ENCODE data around the gene CCNJL.

The CCNJL gene

GRCh38 chr5:160330212-160330611 lies 17.8 kb upstream of the CCNJL start:
- no peak for DNase-seq

DNA sequence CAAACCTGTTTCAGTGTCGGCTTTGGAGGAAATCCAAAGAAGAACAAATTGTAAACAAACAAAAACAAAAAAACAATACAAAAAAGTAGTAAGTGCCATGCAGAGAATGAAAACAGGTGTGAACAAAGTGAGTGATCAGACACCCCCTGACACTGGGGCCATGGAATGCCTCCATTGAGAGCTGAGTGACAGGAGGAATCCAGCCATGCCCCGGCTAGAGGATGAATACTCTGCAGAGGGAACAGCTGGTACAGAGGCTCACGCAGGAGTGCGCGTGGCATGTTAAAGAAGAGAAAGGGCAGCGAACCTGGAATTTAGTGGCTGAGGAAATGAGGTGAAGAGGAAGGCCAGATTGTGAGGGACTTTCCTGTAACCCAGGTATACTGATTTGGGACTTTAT lies 15.5 kb upstream of the CCNJL start:
- DNase-seq, result no peak

- DNase-seq, result no peak
These were observed 14.6 kb upstream of the CCNJL start for GRCh38 chr5:160326981-160327380.

- DNase-seq, result no peak
These were observed 13.4 kb upstream of the CCNJL start for GRCh38 chr5:160325716-160326115.

- DNase-seq, result no peak
These were observed 12.5 kb upstream of the CCNJL start for GRCh38 chr5:160324886-160325285.

GRCh38 chr5:160318409-160318808 lies 6.0 kb upstream of the CCNJL start:
- no peak for DNase-seq

DNA sequence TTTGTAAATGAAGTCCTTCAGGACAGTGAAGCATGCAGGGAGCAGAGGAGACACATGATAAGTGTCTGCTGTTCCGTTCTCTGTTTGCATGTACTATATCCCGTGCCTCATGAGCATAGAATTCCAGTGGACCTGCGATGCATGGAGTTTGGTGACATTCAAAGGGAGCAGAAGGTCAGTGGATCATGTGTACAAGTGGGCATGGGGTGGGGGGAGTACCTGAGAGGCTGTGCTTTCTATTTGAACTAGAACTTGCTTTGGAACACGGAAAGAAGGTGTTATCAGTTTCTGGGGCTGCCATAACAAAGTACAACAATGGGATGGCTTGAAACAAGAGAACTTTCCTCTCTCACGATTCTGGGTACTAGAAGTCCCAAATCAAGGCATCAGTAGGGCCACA lies 5.1 kb upstream of the CCNJL start:
- DNase-seq, result no peak

DNA sequence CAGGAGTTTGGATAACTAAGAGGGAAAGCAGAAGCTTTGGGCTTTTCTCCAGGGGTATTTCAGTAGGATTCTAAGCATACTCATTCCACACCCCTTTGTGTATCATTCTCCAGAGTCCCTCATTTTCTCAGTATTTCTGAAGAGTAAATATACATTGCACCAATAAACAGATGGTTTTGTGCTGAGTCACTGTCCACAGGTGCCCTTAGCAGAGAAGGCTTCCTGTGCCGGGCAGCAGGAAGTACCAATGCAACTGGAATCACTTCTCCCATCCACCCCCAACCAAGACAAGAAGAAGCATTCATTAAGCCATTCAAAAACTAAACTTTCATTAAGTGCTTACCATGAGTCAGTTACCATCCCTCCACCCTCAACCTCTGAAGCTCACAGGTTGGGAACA lies 3.6 kb upstream of the CCNJL start:
- no peak for DNase-seq

GRCh38 chr5:160312960-160313727 lies 780 bp upstream of the CCNJL start:
- DNase-seq, result no peak

DNA sequence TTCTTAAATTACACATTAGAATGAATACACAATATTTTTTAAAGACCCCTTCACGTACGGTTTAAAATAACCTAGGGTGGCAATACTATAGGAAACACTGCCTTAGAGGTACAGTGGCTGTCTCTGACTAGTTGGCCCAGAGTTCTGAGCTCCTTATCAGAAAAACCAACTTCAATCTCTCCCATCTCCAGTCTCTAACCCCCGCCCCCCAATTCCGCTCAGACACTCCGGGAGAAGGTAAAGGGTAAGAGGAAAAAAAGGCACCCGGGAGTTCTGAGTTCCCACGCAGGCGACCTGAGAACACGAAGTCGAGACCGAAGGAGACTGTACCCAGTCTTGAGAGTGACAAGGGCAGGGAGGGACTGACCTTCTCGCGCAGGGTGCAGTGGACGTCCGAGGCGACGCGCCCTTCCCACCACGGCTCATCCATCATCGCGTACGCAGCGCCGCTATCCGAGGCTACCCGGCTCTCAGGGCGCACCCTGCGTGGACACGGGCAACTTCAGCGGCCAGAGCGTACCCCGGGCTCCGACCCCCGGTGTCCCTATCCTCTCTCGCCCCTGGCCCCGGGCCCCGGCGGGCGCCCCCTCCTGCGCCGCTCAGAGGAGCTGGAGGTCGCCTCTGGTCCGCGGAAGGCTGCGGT lies 752 bp downstream of the CCNJL start:
- DNase-seq, result no peak

GRCh38 chr5:160310552-160311295 lies 1.6 kb downstream of the CCNJL start:
- no peak for DNase-seq

DNA sequence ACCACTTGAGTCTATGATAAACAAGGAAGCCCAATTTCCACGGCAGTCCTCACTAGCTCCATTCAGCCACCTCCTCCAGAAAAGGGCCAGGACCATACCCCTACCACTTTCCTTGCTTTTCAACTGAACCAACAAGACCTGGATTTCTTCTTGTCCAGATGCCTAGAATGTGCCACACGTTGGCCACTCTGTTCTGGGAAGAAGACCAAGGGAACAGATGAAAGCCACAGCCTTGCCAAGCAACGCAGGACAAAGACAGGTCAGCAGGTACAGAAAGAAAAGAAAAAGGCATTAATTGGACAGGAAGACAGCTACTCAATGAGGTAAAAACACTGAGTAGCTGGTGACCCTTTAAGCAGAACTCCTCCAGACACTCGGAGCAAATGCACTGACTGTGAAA lies 2.2 kb downstream of the CCNJL start:
- DNase-seq, result no peak

DNA sequence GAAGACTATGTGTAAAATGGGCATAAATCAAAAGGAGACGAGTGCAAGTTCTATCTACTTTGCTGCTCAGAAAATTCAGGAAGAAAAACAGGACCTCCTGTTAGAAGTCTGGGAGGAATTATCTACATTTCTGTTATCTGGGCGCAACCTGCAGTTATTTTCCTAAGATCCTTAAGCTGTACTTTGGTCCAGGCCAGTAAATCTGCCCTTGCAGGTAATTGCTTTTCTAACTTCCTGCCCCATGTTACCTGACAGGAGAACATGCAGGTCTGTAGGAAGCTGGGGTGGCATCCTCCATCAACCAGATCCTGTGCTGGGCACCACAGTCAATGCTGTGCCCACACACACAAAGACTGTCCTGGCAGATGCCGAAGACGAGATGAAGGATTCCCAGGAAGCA lies 5.7 kb downstream of the CCNJL start:
- no peak for DNase-seq

- DNase-seq, result no peak
These were observed 7.0 kb downstream of the CCNJL start for GRCh38 chr5:160305319-160305718.

- no peak for DNase-seq
These were observed 8.7 kb downstream of the CCNJL start for GRCh38 chr5:160303690-160304089.

DNA sequence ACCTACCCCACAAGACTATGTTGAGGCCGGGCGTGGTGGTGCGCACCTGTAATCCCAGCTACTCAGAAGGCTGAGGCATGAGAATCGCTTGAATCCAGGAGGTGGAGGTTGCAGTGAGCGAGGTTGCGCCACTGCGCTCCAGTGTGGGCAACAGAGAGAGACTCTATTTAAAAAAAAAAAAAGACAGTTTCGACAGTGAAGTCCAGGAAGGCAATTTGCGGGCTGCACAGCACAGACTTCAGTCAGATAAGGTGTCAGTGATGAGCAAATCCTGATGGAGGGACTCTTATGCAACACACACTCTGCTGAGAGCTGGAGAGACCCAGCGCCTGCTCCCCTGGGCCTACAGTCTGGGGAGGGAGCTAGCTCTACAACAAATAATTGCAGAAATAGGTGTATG lies 14.2 kb downstream of the CCNJL start:
- no peak for DNase-seq

- DNase-seq, result no peak
These were observed 14.6 kb downstream of the CCNJL start for GRCh38 chr5:160297776-160298175.

- no peak for DNase-seq
These were observed 15.4 kb downstream of the CCNJL start for GRCh38 chr5:160297004-160297403.

DNA sequence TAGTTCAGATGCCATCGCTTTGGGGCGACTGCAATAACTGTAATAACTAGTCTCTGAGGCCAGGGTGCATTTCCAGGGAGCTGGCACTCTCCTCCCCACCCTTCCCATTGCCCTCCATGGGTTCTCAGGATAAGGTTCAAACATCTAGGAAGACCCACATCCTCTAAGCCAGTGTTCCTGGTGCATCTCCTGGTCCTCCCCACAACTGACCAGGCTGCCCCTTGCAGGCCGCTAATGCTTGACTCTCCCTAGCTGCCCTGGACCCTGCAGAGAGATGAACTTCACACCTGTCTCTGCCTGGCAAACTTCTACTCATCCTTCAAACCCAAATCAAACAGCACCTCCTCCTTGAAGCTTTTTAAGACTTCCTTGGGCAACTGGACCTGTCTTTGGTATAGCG lies 15.9 kb downstream of the CCNJL start:
- DNase-seq, result no peak

- DNase-seq, result no peak
These were observed 18.3 kb downstream of the CCNJL start for GRCh38 chr5:160293901-160294561.

DNA sequence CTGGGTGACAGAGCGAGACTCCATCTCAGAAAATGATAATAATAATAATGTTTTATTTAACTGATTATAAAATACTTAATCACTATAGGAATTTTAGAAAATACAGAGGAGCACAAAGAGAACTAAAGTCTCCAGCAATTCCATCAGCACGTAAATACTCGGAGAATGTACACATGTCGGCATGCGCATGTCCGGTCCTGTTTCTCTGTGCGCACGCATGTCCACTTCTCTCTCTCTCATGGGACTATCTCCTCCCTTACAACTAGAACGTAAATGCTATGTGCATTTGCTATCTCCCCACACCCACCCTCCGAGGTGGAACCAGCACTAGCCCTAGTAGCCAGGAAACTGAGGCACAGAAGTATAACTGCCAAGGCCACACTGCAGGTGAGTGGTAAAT lies 19.0 kb downstream of the CCNJL start:
- DNase-seq, result no peak

DNA sequence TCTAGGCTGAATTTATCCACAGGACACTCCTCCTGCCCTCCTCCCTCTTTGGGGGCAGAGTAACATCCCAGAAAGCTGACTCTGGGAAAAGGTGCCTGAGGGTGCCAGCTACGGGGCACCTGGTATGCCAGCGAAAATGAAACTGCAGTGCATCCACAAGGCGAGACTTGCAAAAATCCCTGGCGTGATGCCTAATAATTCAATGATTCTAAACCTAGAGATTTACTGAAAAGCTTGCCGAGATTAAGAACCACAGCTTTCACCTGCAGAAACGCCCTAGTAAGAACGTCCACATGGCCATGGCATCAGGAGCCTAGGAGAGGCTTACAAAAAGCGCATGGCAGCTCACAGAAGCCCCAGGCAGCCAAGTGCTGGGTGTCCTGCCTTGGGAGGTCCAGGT lies 20.9 kb downstream of the CCNJL start:
- no peak for DNase-seq

GRCh38 chr5:160290751-160291150 lies 21.6 kb downstream of the CCNJL start:
- DNase-seq, result no peak

DNA sequence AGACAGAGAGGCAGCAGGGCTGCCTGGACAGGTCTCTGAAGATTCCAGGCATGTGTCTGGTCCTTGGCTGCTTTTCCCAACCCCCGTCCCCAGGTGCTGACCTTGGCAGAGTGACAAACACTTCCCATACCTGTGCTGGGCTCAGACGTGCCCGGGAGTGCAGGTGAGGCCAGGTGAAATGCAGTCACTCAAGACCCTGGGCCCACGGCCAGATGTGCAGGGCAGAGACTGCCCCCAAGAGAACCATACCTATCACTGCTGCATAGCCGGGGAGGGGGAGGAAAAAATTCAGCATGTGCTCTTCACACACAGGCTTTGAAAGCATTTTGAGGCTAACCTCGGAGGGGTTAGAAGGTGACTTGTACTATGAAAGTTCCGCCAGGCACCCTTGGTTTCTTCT lies 22.6 kb downstream of the CCNJL start:
- DNase-seq, result no peak
